Stimulated activated naive CD8-positive, alpha-beta T cell treated with anti-CD3 and anti-CD28 coated beads, Interleukin-15, Interleukin-2, amounts not matched to agents 100 ng/mL and 50 ng/mL, for 24 hours (primary cell): ENCODE results near the gene POR.
"Not testable (repeated sequence)": the region's sequence is repeated elsewhere in the genome, so short reads cannot be mapped to it uniquely, and the experiment has no call there.

Experiments used
- H3K27ac Mint-ChIP-seq: one replicate; pipeline ENCODE4 v1.8.0; 2021; ENCODE audit warnings: mild to moderate bottlenecking, mixed read lengths
- H3K27me3 Mint-ChIP-seq: one replicate; pipeline ENCODE4 v1.8.0; 2021; ENCODE audit warnings: mixed read lengths
- H3K36me3 Mint-ChIP-seq: one replicate; pipeline ENCODE4 v1.8.0; 2021; ENCODE audit warnings: low read depth, mixed read lengths
- H3K4me1 Mint-ChIP-seq: one replicate; pipeline ENCODE4 v1.8.0; 2021; ENCODE audit warnings: low read depth, mixed read lengths
- H3K4me3 Mint-ChIP-seq: one replicate; pipeline ENCODE4 v1.8.0; 2021; ENCODE audit warnings: mild to moderate bottlenecking, mixed read lengths
- H3K9me3 Mint-ChIP-seq: one replicate; pipeline ENCODE4 v1.8.0; 2021; ENCODE audit warnings: mixed read lengths

POR gene

GRCh38 chr7:75878769-75879611 is 36.0 kb upstream of the POR start, which contains the start of gene RHBDD2:
Gene RHBDD2 (plus strand): TSS chr7:75879034. CDS start chr7:75879083, 49 bp downstream.
- Mint-ChIP-seq H3K4me1 (peaks cover 36% of the 10 kb centered on the region), H3K9me3 (no peaks in the 10 kb centered on the region), H3K36me3 (peaks cover 38% of the 10 kb centered on the region), H3K27me3 (no peaks in the 10 kb centered on the region), H3K4me3 (peak within 1 kb of the TSS; percentile 100), H3K27ac (peak within 1 kb of the TSS; percentile 98)

GRCh38 chr7:75879771-75880184 is 35.2 kb upstream of the POR start:
- Mint-ChIP-seq H3K4me3 (peak overlapping the region; percentile 100), H3K27me3 (no peaks in the 10 kb centered on the region), H3K4me1 (peaks cover 36% of the 10 kb centered on the region), H3K9me3 (no peaks in the 10 kb centered on the region), H3K27ac (peak overlapping the region; percentile 98), H3K36me3 (peaks cover 46% of the 10 kb centered on the region)

GRCh38 chr7:75880242-75880641 is 34.7 kb upstream of the POR start:
- Mint-ChIP-seq H3K36me3 (peaks cover 47% of the 10 kb centered on the region), H3K4me1 (peaks cover 36% of the 10 kb centered on the region), H3K27ac (peak overlapping the region; percentile 98), H3K27me3 (no peaks in the 10 kb centered on the region), H3K9me3 (no peaks in the 10 kb centered on the region), H3K4me3 (peak overlapping the region; percentile 100)

GRCh38 chr7:75881436-75882095 is 33.4 kb upstream of the POR start:
- peaks cover 36% of the 10 kb centered on the region for H3K4me1 Mint-ChIP-seq
- H3K4me3 Mint-ChIP-seq: no peak overlapping the region
- H3K27me3 Mint-ChIP-seq: no peaks in the 10 kb centered on the region
- H3K27ac Mint-ChIP-seq: peak overlapping the region; percentile 9
- peaks cover 51% of the 10 kb centered on the region for H3K36me3 Mint-ChIP-seq
- H3K9me3 Mint-ChIP-seq: no peaks in the 10 kb centered on the region

- not testable (repeated sequence) for H3K27me3 Mint-ChIP-seq, H3K27ac Mint-ChIP-seq, H3K9me3 Mint-ChIP-seq, H3K4me3 Mint-ChIP-seq
- Mint-ChIP-seq H3K4me1 (peaks cover 30% of the 10 kb centered on the region), H3K36me3 (peaks cover 60% of the 10 kb centered on the region)
These were observed 31.6 kb upstream of the POR start for GRCh38 chr7:75883265-75883824.

- no peak overlapping the region for H3K27ac Mint-ChIP-seq
These were observed 30.5 kb upstream of the POR start for GRCh38 chr7:75884476-75884875.

GRCh38 chr7:75885036-75885435 is 29.9 kb upstream of the POR start:
- Mint-ChIP-seq H3K27me3 (no peaks in the 10 kb centered on the region), H3K4me3 (no peak overlapping the region), H3K9me3 (no peaks in the 10 kb centered on the region), H3K27ac (no peak overlapping the region), H3K4me1 (peaks cover 33% of the 10 kb centered on the region), H3K36me3 (peaks cover 61% of the 10 kb centered on the region)

More at GRCh38 chr7:75884476-75884875, 30.5 kb upstream of the POR start:
- Mint-ChIP-seq H3K9me3 (no peaks in the 10 kb centered on the region), H3K4me3 (no peak overlapping the region), H3K27me3 (no peaks in the 10 kb centered on the region), H3K4me1 (peaks cover 33% of the 10 kb centered on the region), H3K36me3 (peaks cover 64% of the 10 kb centered on the region)

GRCh38 chr7:75887669-75888369 is 27.1 kb upstream of the POR start:
- Mint-ChIP-seq H3K36me3 (peaks cover 37% of the 10 kb centered on the region), H3K9me3 (no peaks in the 10 kb centered on the region), H3K4me1 (peaks cover 17% of the 10 kb centered on the region), H3K27me3 (no peaks in the 10 kb centered on the region), H3K27ac (no peak overlapping the region), H3K4me3 (no peak overlapping the region)

- Mint-ChIP-seq H3K4me3 (no peak overlapping the region), H3K36me3 (peaks cover 33% of the 10 kb centered on the region), H3K4me1 (peaks cover 14% of the 10 kb centered on the region), H3K27me3 (no peaks in the 10 kb centered on the region), H3K27ac (no peak overlapping the region), H3K9me3 (no peaks in the 10 kb centered on the region)
These were observed 26.3 kb upstream of the POR start for GRCh38 chr7:75888464-75889222.

- peak overlapping the region; percentile 70 for H3K27ac Mint-ChIP-seq
- peaks cover 14% of the 10 kb centered on the region for H3K4me1 Mint-ChIP-seq
- H3K27me3 Mint-ChIP-seq: no peaks in the 10 kb centered on the region
- no peaks in the 10 kb centered on the region for H3K9me3 Mint-ChIP-seq
- H3K36me3 Mint-ChIP-seq: peaks cover 28% of the 10 kb centered on the region
- H3K4me3 Mint-ChIP-seq: no peak overlapping the region
These were observed 25.6 kb upstream of the POR start for GRCh38 chr7:75889223-75889825.

- H3K27ac Mint-ChIP-seq: peak overlapping the region; percentile 70
These were observed 25.1 kb upstream of the POR start for GRCh38 chr7:75889826-75890225.

GRCh38 chr7:75891237-75891636 is 23.7 kb upstream of the POR start:
- H3K36me3 Mint-ChIP-seq: peaks cover 19% of the 10 kb centered on the region
- peaks cover 14% of the 10 kb centered on the region for H3K4me1 Mint-ChIP-seq
- H3K9me3 Mint-ChIP-seq, H3K27me3 Mint-ChIP-seq, H3K4me3 Mint-ChIP-seq, H3K27ac Mint-ChIP-seq: not testable (repeated sequence)

More at GRCh38 chr7:75889826-75890225, 25.1 kb upstream of the POR start:
- Mint-ChIP-seq H3K36me3 (peaks cover 23% of the 10 kb centered on the region), H3K27me3 (no peaks in the 10 kb centered on the region), H3K4me1 (peaks cover 14% of the 10 kb centered on the region), H3K9me3 (no peaks in the 10 kb centered on the region), H3K4me3 (no peak overlapping the region)

- peaks cover 14% of the 10 kb centered on the region for H3K4me1 Mint-ChIP-seq
- H3K36me3 Mint-ChIP-seq: peaks cover 19% of the 10 kb centered on the region
- no peaks in the 10 kb centered on the region for H3K27me3 Mint-ChIP-seq
- H3K9me3 Mint-ChIP-seq: no peaks in the 10 kb centered on the region
- no peak overlapping the region for H3K27ac Mint-ChIP-seq
- no peak overlapping the region for H3K4me3 Mint-ChIP-seq
These were observed 23.0 kb upstream of the POR start for GRCh38 chr7:75891815-75892411.
